Activated T-cell treated with anti-CD3 and anti-CD28 coated beads, Interleukin-2, amount 50 U/mL, for 24 hours (primary cell): ENCODE data around the gene MAPKAPK5.
"Not testable (repeated sequence)": the region's sequence is repeated elsewhere in the genome, so short reads cannot be mapped to it uniquely, and the experiment has no call there.

Source experiments
- DNase-seq: peaks from one replicate; pipeline ENCODE4 v3.0.0-alpha.2; 2020
- H3K27ac Mint-ChIP-seq: 2 replicates; pipeline ENCODE4 v1.8.0; 2020; ENCODE audit warnings: mild to moderate bottlenecking, mixed read lengths
- H3K27me3 Mint-ChIP-seq: 2 replicates; pipeline ENCODE4 v1.8.0; 2020; ENCODE audit warnings: mixed read lengths
- H3K36me3 Mint-ChIP-seq: 2 replicates; pipeline ENCODE4 v1.8.0; 2020; ENCODE audit warnings: low read depth, mixed read lengths
- H3K4me1 Mint-ChIP-seq: 2 replicates; pipeline ENCODE4 v1.8.0; 2020; ENCODE audit warnings: low read depth, mixed read lengths
- H3K4me3 Mint-ChIP-seq: 2 replicates; pipeline ENCODE4 v1.8.0; 2020; ENCODE audit warnings: mild to moderate bottlenecking, moderate library complexity, mixed read lengths
- H3K9me3 Mint-ChIP-seq: 2 replicates; pipeline ENCODE4 v1.8.0; 2020; ENCODE audit warnings: mixed read lengths

MAPKAPK5 gene, protein sequence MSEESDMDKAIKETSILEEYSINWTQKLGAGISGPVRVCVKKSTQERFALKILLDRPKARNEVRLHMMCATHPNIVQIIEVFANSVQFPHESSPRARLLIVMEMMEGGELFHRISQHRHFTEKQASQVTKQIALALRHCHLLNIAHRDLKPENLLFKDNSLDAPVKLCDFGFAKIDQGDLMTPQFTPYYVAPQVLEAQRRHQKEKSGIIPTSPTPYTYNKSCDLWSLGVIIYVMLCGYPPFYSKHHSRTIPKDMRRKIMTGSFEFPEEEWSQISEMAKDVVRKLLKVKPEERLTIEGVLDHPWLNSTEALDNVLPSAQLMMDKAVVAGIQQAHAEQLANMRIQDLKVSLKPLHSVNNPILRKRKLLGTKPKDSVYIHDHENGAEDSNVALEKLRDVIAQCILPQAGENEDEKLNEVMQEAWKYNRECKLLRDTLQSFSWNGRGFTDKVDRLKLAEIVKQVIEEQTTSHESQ

DNA sequence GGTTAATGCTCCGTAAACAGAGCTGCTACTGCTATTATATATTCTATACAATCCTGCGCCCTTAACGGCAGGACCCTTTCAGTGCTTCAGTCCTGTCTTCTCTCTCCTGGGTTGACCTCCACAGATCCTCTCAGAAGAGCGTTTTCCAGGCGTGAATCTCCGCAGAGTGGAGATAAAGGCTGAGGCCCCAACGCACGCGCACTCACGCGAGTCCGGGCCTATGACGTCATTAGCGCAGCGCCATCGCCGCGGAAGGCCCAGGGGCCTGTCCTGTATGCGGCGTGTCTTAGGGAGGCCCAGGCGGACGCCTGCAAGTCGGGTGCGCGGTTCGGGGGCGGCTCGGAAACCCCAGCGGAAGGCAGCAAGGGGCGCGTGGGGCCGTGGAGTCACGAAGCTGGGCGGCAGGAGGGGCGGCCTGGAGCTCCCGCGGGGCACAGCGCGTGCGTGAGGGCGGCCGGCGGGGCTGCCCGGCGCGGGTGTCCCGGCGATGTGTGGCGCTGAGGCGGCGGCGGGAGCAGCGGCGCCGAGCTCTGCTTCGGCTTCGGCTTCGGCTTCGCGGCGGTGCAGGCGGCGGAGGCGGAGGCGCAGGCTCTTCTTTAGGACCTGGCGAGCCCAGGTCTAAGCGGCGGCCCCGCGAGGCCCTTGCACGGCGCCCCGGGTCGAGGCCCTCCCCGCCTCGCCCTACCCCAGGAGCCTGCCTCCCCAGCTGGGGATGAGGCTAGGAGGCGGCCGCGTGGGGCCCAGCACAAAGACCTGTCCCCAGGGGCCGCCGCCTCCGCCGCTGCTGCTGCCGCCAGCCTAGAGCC, at the start of gene MAPKAPK5:
Gene MAPKAPK5, plus strand, starts transcription at position 479 of the 806 bp plus-strand sequence. CDS start 506 bp downstream, outside the sequence.
- Mint-ChIP-seq H3K27ac (peak within 1 kb of the TSS; percentile 98), H3K4me3 (peak within 1 kb of the TSS; percentile 94), H3K36me3 (peaks cover 81% of the 10 kb centered on the region), H3K27me3 (no peaks in the 10 kb centered on the region), H3K9me3 (no peaks in the 10 kb centered on the region), H3K4me1 (peaks cover 56% of the 10 kb centered on the region)
- peak; percentile 99 for DNase-seq

DNA sequence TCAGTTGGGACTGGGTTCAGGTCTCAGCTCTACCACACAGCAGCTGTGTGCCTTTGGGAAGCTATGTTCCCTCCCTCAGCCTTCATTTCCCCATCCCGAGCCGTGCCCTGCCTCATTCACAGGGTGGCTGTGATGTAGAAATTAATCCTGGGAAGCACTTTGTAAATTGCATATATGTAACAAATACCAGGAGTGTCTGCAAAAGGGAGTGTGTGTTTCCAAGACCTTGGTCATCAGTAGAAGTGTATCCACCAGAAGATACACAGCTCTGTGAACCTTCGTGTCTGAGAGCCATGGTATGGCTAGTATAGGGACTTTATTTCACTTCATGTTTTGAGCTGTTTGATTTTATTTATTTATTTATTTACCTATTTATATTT, 49.2 kb upstream of the MAPKAPK5 start:
- Mint-ChIP-seq H3K9me3 (no peaks in the 10 kb centered on the region), H3K4me1 (no peaks in the 10 kb centered on the region), H3K27ac (no peak overlapping the region), H3K4me3 (no peak overlapping the region), H3K36me3 (no peaks in the 10 kb centered on the region), H3K27me3 (no peaks in the 10 kb centered on the region)
- DNase-seq: no peak

DNA sequence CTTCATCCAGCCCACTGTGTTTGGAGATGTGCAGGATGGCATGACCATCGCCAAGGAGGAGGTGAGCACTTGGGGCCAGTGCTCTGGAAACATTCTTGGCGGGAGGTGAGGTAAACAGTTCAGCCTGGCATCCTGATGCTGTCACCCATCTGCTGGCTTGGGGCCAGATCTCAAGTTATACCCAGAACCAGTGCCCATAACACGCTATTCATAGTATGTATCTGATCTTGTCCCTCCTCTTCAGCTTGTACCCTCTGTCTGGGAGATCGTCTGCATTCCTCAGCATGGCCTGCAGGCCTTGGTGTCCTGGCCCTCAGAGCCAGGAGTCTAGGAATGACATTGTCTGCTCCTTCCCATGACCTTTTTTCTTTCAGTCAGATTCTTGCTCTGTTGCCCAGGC, 43.8 kb upstream of the MAPKAPK5 start:
- Mint-ChIP-seq H3K4me1 (no peaks in the 10 kb centered on the region), H3K27me3 (no peaks in the 10 kb centered on the region), H3K4me3 (no peak overlapping the region), H3K9me3 (no peaks in the 10 kb centered on the region), H3K36me3 (no peaks in the 10 kb centered on the region), H3K27ac (no peak overlapping the region)
- no peak for DNase-seq

DNA sequence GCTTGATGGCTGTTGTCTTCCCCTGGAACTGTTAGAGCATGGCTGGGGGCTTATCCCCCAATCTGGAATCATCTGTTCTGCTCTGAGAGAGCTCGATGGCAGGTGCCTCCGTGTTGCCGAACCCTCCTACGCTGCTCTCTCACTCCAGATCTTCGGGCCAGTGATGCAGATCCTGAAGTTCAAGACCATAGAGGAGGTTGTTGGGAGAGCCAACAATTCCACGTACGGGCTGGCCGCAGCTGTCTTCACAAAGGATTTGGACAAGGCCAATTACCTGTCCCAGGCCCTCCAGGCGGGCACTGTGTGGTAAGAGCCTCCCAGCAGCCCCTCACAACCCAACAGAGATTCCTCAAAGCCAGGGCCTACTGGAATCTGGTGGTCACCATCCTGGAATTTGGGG, 42.3 kb upstream of the MAPKAPK5 start:
- H3K9me3 Mint-ChIP-seq: no peaks in the 10 kb centered on the region

DNA sequence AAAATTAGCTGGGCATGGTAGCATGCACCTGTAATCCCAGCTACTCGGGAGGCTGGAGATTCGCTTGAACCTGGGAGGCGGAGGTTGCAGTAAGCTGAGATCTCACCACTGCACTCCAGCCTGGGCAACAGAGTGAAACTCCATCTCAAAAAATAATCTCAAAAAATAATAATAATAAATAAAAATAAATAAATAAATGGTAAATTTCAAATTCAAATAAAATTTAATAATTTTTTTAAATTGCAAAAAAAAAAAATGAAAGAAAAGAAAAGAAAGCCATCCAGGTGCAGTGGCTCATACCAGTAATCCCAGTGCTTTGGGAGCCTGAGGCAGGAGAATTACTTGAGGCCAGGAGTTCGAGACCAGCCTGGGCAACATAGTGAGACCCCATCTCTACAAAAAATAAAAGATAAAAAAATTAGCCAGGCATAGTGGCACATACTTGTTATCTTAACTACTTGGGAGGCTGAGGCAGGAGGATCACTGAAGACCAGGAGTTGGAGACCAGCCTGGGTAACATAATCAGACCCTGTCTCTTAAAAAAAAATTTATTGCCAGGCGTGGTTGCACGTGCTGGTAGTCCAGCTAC, 38.9 kb upstream of the MAPKAPK5 start:
- H3K36me3 Mint-ChIP-seq: no peaks in the 10 kb centered on the region
- no peaks in the 10 kb centered on the region for H3K27me3 Mint-ChIP-seq
- H3K4me3 Mint-ChIP-seq: no peak overlapping the region
- H3K9me3 Mint-ChIP-seq: no peaks in the 10 kb centered on the region
- no peak overlapping the region for H3K27ac Mint-ChIP-seq
- DNase-seq: no peak
- no peaks in the 10 kb centered on the region for H3K4me1 Mint-ChIP-seq

More for the DNA sequence above, 42.3 kb upstream of the MAPKAPK5 start:
- Mint-ChIP-seq H3K4me1 (no peaks in the 10 kb centered on the region), H3K36me3 (no peaks in the 10 kb centered on the region), H3K27me3 (no peaks in the 10 kb centered on the region), H3K27ac (no peak overlapping the region), H3K4me3 (no peak overlapping the region)
- no peak for DNase-seq

DNA sequence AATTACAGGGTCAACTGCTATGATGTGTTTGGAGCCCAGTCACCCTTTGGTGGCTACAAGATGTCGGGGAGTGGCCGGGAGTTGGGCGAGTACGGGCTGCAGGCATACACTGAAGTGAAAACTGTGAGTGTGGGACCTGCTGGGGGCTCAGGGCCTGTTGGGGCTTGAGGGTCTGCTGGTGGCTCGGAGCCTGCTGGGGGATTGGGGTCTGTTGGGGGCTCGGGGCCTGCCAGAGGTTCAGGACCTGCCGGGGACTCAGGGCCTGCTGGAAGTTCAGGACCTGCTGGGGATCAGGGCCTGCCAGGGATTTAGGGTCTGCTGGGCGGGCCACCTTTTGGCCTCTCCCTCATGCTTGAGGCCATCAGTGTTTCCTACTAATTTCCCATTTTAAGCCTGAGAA, 38.2 kb upstream of the MAPKAPK5 start:
- DNase-seq: no peak
- no peaks in the 10 kb centered on the region for H3K4me1 Mint-ChIP-seq
- no peaks in the 10 kb centered on the region for H3K9me3 Mint-ChIP-seq
- no peak overlapping the region for H3K27ac Mint-ChIP-seq
- no peaks in the 10 kb centered on the region for H3K27me3 Mint-ChIP-seq
- no peaks in the 10 kb centered on the region for H3K36me3 Mint-ChIP-seq
- no peak overlapping the region for H3K4me3 Mint-ChIP-seq

DNA sequence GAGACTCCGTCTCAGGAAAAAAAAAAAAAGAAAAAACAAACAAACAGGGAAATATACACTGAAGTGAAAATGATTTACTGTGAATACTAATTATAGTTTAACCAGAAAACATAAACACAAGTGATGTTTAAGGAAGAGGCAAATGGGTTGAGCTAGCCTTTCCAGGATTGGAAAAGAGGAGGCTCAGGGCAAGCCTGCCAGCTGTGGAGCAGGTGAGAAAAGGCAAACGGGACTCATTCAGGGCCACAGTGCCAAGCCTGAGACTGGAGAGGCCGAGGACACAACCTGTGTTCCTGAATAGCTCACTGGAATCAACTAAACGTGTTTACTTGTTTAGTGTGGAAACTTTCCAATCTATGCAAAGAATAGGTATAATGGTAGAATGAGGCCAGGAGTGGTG, 35.7 kb upstream of the MAPKAPK5 start:
- Mint-ChIP-seq H3K4me1 (no peaks in the 10 kb centered on the region), H3K36me3 (no peaks in the 10 kb centered on the region), H3K9me3 (no peaks in the 10 kb centered on the region), H3K27ac (no peak overlapping the region), H3K4me3 (no peak overlapping the region), H3K27me3 (no peaks in the 10 kb centered on the region)
- DNase-seq: no peak

DNA sequence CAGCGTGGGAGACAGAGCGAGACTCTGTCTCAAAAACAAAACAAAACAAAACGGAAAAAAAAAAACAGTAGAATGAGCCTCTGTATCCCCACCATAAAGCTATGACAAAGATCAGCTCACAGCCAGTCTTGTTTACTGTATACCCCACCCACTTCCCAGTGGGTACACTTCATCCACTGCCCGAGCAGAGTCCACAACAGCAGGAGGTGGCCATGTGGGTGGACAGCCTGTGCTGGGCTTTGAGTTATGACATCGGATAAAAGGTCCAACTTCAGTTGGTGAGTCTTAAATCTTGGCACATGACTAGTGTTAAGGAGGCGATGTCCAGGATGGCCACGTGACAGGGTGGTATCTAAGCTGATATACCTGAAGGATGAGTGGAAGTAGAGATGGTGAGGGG, 34.8 kb upstream of the MAPKAPK5 start:
- H3K27ac Mint-ChIP-seq: no peak overlapping the region
- H3K9me3 Mint-ChIP-seq: no peaks in the 10 kb centered on the region
- no peak overlapping the region for H3K4me3 Mint-ChIP-seq
- no peaks in the 10 kb centered on the region for H3K36me3 Mint-ChIP-seq
- H3K4me1 Mint-ChIP-seq: no peaks in the 10 kb centered on the region
- no peak for DNase-seq
- no peaks in the 10 kb centered on the region for H3K27me3 Mint-ChIP-seq

DNA sequence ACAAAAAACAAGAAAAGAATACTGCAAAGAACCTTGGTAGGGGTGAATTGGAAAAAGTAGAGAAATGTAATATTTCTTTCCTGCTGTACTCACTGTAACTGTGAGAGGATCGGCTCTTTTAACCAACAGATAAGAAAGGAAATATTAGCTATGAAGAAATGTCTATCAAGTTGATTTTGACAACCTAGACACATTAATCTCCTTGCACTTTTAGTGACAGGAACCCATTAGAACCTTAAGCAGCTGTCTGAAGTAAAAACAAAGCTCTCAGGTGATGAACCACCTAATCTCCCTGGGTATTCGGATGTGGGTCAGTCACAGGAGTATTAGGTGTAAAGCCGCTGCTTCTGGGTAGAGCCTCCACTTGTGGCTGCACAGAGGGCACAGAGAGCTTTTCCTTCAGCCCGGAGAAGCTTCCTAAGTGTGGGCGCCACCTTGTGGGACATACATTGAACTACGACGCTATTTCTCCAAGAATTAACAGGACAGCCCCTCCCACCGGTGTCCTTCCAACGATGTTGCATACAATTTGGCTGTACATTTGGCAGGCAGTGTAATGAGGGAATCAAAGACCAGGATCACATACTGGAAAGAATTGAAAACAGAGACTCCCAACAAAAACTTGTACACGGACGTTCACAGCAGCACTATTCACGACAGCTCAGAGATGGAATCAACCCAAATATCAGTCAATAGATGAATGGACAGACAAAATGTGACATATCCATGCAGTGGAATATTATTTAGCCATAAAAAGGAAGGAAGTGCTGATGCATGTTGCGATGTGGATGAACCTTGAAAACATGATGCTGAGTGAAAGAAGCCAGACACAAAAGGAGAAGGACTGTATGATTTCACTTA, 28.9 kb upstream of the MAPKAPK5 start:
- no peak overlapping the region for H3K27ac Mint-ChIP-seq
- no peak overlapping the region for H3K4me3 Mint-ChIP-seq

DNA sequence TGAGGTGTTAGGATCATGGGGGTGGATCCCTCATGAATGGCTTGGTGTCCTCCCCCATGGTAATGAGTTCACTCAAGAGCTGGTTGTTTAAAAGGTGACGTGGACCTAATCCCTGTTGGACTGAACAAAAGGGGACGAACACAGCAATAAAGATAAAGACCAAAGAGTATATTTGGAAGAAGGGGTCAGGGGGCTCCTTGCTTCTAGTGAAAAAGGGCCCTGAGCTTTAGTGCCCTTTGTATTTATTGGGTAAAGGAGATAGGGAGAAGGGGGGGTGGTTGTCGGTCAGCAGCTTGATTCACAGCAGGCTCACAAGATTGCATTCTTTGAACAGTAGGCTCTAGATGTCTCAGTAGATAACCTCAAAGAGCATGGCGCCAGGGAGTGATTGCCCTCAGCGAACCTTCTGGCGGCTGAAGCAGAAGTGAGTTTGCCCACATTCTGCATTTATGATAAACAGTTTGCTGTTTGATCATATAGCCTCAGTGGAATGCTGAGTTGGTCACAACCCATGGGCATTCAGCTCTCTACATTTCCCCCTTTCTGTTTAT, 25.9 kb upstream of the MAPKAPK5 start:
- Mint-ChIP-seq H3K9me3 (no peaks in the 10 kb centered on the region), H3K27ac (no peak overlapping the region), H3K27me3 (no peaks in the 10 kb centered on the region), H3K4me3 (no peak overlapping the region), H3K4me1 (peaks cover 6% of the 10 kb centered on the region), H3K36me3 (no peaks in the 10 kb centered on the region)
- no peak for DNase-seq

More for the DNA sequence above, 28.9 kb upstream of the MAPKAPK5 start:
- Mint-ChIP-seq H3K27me3 (no peaks in the 10 kb centered on the region), H3K36me3 (no peaks in the 10 kb centered on the region), H3K4me1 (peaks cover 6% of the 10 kb centered on the region), H3K9me3 (no peaks in the 10 kb centered on the region)
- DNase-seq: peak; percentile 69

DNA sequence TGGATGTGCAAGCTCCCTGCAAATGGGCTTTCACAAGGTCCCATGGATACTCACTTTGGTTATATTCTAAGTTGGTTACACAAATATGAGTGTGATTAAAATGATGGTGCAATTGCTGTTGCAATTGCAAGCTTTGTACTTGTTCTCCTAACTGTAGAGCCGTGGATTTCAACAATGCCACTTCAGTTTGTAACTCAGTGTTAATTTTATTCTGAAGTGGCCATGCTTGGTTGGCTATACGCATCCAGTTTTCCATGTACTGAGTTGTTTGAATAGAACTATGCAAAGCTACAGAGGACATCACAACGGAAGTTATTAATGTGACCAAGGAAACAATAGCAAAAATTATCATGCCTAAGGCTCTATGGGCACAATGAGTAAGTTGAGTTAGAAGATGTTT, 25.1 kb upstream of the MAPKAPK5 start:
- not testable (repeated sequence) for H3K4me1 Mint-ChIP-seq, H3K36me3 Mint-ChIP-seq

DNA sequence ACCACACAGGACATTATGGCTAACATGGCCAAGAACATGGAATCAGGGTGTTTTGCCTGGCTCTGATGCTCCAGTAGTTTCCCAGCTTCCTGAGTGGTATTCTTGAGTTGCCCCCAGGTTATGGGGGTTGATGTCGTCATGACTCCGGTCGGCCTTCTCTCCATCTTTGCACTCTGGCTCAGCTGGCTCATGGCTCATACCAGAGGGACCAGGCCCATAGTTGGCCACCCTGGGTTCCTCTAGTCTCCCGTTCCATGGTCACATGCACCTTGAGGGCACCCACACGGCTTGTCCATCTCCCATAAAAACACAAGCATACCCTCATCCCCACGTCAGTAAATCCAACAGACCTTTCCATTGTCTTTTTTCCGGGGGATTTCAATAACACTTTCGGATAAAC, 23.7 kb upstream of the MAPKAPK5 start:
- Mint-ChIP-seq H3K36me3 (no peaks in the 10 kb centered on the region), H3K9me3 (no peaks in the 10 kb centered on the region), H3K27ac (no peak overlapping the region), H3K4me1 (peaks cover 2% of the 10 kb centered on the region), H3K4me3 (no peak overlapping the region), H3K27me3 (peaks cover 4% of the 10 kb centered on the region)
- no peak for DNase-seq

More for the DNA sequence above, 25.1 kb upstream of the MAPKAPK5 start:
- not testable (repeated sequence) for H3K27ac Mint-ChIP-seq, H3K9me3 Mint-ChIP-seq, H3K4me3 Mint-ChIP-seq, H3K27me3 Mint-ChIP-seq, DNase-seq

DNA sequence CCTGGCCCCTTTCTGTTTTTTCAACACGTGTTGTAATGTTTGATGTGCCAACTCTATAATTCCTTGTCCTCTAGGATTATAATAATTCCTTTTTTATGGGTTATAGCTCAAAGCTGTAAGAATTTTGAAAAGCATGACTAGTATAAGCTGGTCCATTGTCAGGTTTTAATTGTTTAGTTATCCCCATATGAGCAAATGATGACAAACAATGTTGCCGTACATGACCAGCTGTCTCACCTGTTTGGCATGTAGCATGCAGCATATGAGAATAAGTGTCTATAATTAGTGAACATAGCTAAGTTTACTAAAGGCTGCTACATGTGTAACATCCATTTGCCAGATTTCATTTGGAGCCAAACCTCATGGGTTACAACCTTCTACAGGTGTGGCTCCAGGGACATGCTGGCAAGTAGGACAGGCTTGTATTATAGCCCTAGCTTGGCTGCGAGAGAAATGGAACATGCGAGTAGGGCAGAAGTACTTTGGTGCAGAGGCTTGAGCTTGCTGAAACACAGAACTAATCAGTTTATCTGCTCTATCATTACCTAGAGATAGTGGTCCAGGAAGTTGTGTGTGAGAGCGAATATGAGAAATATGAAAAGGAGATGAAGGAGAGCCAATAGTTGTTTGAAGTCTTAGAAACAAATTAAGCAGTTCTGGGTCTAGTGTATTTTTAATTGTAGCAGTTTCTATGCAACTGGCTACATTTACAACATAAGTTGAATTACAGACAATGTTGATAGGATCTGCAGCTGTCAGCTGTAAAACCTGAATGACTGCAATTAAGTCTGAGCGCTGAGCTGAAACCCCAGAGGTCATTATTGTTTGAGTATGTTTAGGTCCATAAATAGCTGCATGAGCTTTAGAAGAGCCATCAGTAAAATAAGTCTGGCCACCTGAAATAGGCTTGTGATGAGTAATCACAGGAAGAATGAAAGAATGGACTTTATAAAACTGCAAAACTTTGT, 22.6 kb upstream of the MAPKAPK5 start:
- no peaks in the 10 kb centered on the region for H3K9me3 Mint-ChIP-seq

More for the DNA sequence above, 22.6 kb upstream of the MAPKAPK5 start:
- no peak overlapping the region for H3K27ac Mint-ChIP-seq
- H3K36me3 Mint-ChIP-seq: no peaks in the 10 kb centered on the region
- H3K4me3 Mint-ChIP-seq: no peak overlapping the region
- H3K27me3 Mint-ChIP-seq: peaks cover 10% of the 10 kb centered on the region
- no peak for DNase-seq
- peaks cover 1% of the 10 kb centered on the region for H3K4me1 Mint-ChIP-seq
